ENCODE results near the gene MRAS.
"Not testable (repeated sequence)": the region's sequence is repeated elsewhere in the genome, so short reads cannot be mapped to it uniquely, and the experiment has no call there.

Gene MRAS

GRCh38 chr3:138426211-138426610, 77.8 kb downstream of the MRAS start:
- no peak for DNase-seq

- DNase-seq = not testable (repeated sequence)
Measured at GRCh38 chr3:138426754-138427153, 78.4 kb downstream of the MRAS start.

GRCh38 chr3:138429665-138430064, 81.3 kb downstream of the MRAS start:
- no peak for DNase-seq

GRCh38 chr3:138432576-138433240, 84.3 kb downstream of the MRAS start:
- no peak for DNase-seq

- DNase-seq = no peak
Measured at GRCh38 chr3:138433892-138434275, 85.5 kb downstream of the MRAS start.

GRCh38 chr3:138434276-138434874, 86.0 kb downstream of the MRAS start, which contains the start of gene ESYT3:
Gene ESYT3, plus strand, starts transcription at chr3:138434616. Its CDS starts 183 bp downstream, at chr3:138434799.
- no peak for DNase-seq

- no peak for DNase-seq
Measured at GRCh38 chr3:138434875-138435772, 86.7 kb downstream of the MRAS start.

- DNase-seq = no peak
Measured at GRCh38 chr3:138435840-138436239, 87.5 kb downstream of the MRAS start.

- no peak for DNase-seq
Measured at GRCh38 chr3:138437281-138437680, 88.9 kb downstream of the MRAS start.

- DNase-seq = no peak
Measured at GRCh38 chr3:138438896-138439295, 90.5 kb downstream of the MRAS start.

- no peak for DNase-seq
Measured at GRCh38 chr3:138439646-138440045, 91.3 kb downstream of the MRAS start.

- DNase-seq = no peak
Measured at GRCh38 chr3:138440121-138440521, 91.7 kb downstream of the MRAS start.

GRCh38 chr3:138440596-138440995, 92.2 kb downstream of the MRAS start:
- DNase-seq = no peak

- no peak for DNase-seq
Measured at GRCh38 chr3:138441256-138441655, 92.9 kb downstream of the MRAS start.

GRCh38 chr3:138441742-138442141, 93.4 kb downstream of the MRAS start:
- no peak for DNase-seq

- DNase-seq = no peak
Measured at GRCh38 chr3:138442433-138442832, 94.1 kb downstream of the MRAS start.

GRCh38 chr3:138443091-138443490, 94.7 kb downstream of the MRAS start:
- no peak for DNase-seq

GRCh38 chr3:138443521-138444503, 95.4 kb downstream of the MRAS start:
- DNase-seq = no peak

GRCh38 chr3:138445236-138445635, 96.9 kb downstream of the MRAS start:
- no peak for DNase-seq

GRCh38 chr3:138445654-138446053, 97.3 kb downstream of the MRAS start:
- no peak for DNase-seq

- no peak for DNase-seq
Measured at GRCh38 chr3:138448631-138449030, 100.3 kb downstream of the MRAS start.

- DNase-seq = no peak
Measured at GRCh38 chr3:138449490-138449889, 101.1 kb downstream of the MRAS start.
